HepG2 (cell line): ENCODE measurements around the gene SELENOS. TPM values are rescaled to one million over a fixed set of nuclear protein-coding genes. Genes with fewer than 3 reads are reported as not detected.

Experiments
- ATAD3A ChIP-seq: sonication (generic); formaldehyde crosslinking; IDR thresholded peaks from 2 replicates; pipeline ENCODE4 v1.4.0; 2020; ENCODE audit warnings: missing genetic modification reagents
- HES4 ChIP-seq: sonication (generic); formaldehyde crosslinking; IDR thresholded peaks from 2 replicates; pipeline ENCODE4 v1.9.0; 2021; ENCODE audit warnings: mild to moderate bottlenecking, missing genetic modification reagents, borderline replicate concordance
- HNF4G ChIP-seq, 2 experiments: sonication (generic) in 1 of 2; formaldehyde crosslinking in 1 of 2; IDR thresholded peaks; 2 replicates each; pipeline versions ENCODE4 v1.4.0 to v1.6.1; 2011 to 2020; ENCODE audit warnings: borderline replicate concordance in 2 of 2, low read depth in 2 of 2, mild to moderate bottlenecking in 2 of 2, low read length in 1 of 2, missing genetic modification reagents in 1 of 2, moderate library complexity in 1 of 2
- HNRNPLL ChIP-seq: fragments of 200-400 bp; formaldehyde crosslinking; IDR thresholded peaks from 2 replicates; pipeline ENCODE4 v1.6.1; 2017; ENCODE audit warnings: mild to moderate bottlenecking, low read depth, low read length; ENCODE audit not compliant: poor library complexity, severe bottlenecking
- HOXA5 ChIP-seq: sonication (generic); formaldehyde crosslinking; IDR thresholded peaks from 2 replicates; pipeline ENCODE4 v1.4.0; 2020; ENCODE audit warnings: missing genetic modification reagents
- JUND ChIP-seq: sonication (generic); formaldehyde crosslinking; IDR thresholded peaks from 2 replicates; pipeline ENCODE4 v1.8.0; 2022; ENCODE audit warnings: mild to moderate bottlenecking, missing genetic modification reagents
- KAT7 ChIP-seq: IDR thresholded peaks from 2 replicates; pipeline ENCODE4 v1.6.1; 2018; ENCODE audit warnings: borderline replicate concordance, missing compliant biosample characterization
- POLR2A ChIP-seq, 2 experiments: IDR thresholded peaks; 2 replicates each; pipeline ENCODE4 v1.6.1; 2011; ENCODE audit warnings: low read depth in 2 of 2, low read length in 2 of 2, mild to moderate bottlenecking in 1 of 2, moderate library complexity in 1 of 2; ENCODE audit not compliant: insufficient read depth in 1 of 2
- RFX5 ChIP-seq: IDR thresholded peaks from 2 replicates; pipeline ENCODE4 v1.6.1; 2011; ENCODE audit warnings: low read depth, low read length, improper control_type of control experiment
- TBX2 ChIP-seq: sonication (generic); formaldehyde crosslinking; IDR thresholded peaks from 2 replicates; pipeline ENCODE4 v1.5.0; 2020; ENCODE audit warnings: missing genetic modification reagents, mild to moderate bottlenecking, borderline replicate concordance
- ZBTB7B ChIP-seq: sonication (generic); formaldehyde crosslinking; IDR thresholded peaks from 2 replicates; pipeline ENCODE4 v1.4.0; 2020; ENCODE audit warnings: missing genetic modification reagents
- ZFP37 ChIP-seq: sonication (generic); formaldehyde crosslinking; IDR thresholded peaks from 2 replicates; pipeline ENCODE4 v1.4.0; 2020; ENCODE audit warnings: missing genetic modification reagents, borderline replicate concordance
- ZNF331 ChIP-seq: sonication (generic); formaldehyde crosslinking; IDR thresholded peaks from 2 replicates; pipeline ENCODE4 v1.4.0; 2020; ENCODE audit warnings: missing genetic modification reagents
- ZNF382 ChIP-seq: sonication (generic); formaldehyde crosslinking; IDR thresholded peaks from 2 replicates; pipeline ENCODE4 v1.5.0; 2020; ENCODE audit warnings: missing genetic modification reagents, mild to moderate bottlenecking, borderline replicate concordance
- ZNF792 ChIP-seq: IDR thresholded peaks from 2 replicates; pipeline ENCODE4 v1.6.1; 2016
- polyA plus RNA-seq, 8 experiments: library from polyadenylated mRNA; depleted of rRNA in 3 of 8; stranded (reverse) in 7 of 8; unstranded in 1 of 8; fragments of >200 nt; fragmentation: Illumina TruSeq in 4 of 8; extraction: Trizol in 4 of 8; gene quantifications; 2 replicates each; pipeline versions ENCODE4 v1.2.1 to v1.2.3, GENCODE V29; 2011 to 2016; ENCODE audit warnings: low read depth in 4 of 8, missing spikeins in 1 of 8, mixed read lengths in 1 of 8; ENCODE audit not compliant: insufficient read depth in 1 of 8
- total RNA-seq, 5 experiments: library from RNA; depleted of rRNA; stranded (reverse); fragments of >200 nt; fragmentation: Illumina TruSeq; extraction: Trizol; gene quantifications; 2 replicates each; pipeline ENCODE4 v1.2.3, GENCODE V29; 2016; ENCODE audit warnings: low read depth in 1 of 5
- TF ChIP-seq, protein P1 (sequence below): IDR thresholded peaks from 2 replicates; pipeline ENCODE4 v1.6.1; 2018; ENCODE audit warnings: missing genetic modification reagents, mild to moderate bottlenecking, missing compliant biosample characterization
- TF ChIP-seq, protein P2 (sequence below): sonication (generic); formaldehyde crosslinking; IDR thresholded peaks from 2 replicates; pipeline ENCODE4 v1.4.0; 2020; ENCODE audit warnings: missing genetic modification reagents
- TF ChIP-seq, protein P3 (sequence below): sonication (generic); formaldehyde crosslinking; IDR thresholded peaks from 2 replicates; pipeline ENCODE4 v1.4.0; 2020; ENCODE audit warnings: missing genetic modification reagents
- TF ChIP-seq, protein P4 (sequence below): sonication (generic); formaldehyde crosslinking; IDR thresholded peaks from 2 replicates; pipeline ENCODE4 v1.4.0; 2020; ENCODE audit warnings: missing genetic modification reagents
- TF ChIP-seq, protein P5 (sequence below): sonication (generic); formaldehyde crosslinking; IDR thresholded peaks from 2 replicates; pipeline ENCODE4 v1.9.0; 2021; ENCODE audit warnings: missing genetic modification reagents, borderline replicate concordance

Gene SELENOS
- total and polyA plus RNA-seq, 2 of the 13 experiments (the other 11 are each of a cell fraction or from before 2014, with no cell fraction given), result 63.0 to 66.1 TPM

DNA sequence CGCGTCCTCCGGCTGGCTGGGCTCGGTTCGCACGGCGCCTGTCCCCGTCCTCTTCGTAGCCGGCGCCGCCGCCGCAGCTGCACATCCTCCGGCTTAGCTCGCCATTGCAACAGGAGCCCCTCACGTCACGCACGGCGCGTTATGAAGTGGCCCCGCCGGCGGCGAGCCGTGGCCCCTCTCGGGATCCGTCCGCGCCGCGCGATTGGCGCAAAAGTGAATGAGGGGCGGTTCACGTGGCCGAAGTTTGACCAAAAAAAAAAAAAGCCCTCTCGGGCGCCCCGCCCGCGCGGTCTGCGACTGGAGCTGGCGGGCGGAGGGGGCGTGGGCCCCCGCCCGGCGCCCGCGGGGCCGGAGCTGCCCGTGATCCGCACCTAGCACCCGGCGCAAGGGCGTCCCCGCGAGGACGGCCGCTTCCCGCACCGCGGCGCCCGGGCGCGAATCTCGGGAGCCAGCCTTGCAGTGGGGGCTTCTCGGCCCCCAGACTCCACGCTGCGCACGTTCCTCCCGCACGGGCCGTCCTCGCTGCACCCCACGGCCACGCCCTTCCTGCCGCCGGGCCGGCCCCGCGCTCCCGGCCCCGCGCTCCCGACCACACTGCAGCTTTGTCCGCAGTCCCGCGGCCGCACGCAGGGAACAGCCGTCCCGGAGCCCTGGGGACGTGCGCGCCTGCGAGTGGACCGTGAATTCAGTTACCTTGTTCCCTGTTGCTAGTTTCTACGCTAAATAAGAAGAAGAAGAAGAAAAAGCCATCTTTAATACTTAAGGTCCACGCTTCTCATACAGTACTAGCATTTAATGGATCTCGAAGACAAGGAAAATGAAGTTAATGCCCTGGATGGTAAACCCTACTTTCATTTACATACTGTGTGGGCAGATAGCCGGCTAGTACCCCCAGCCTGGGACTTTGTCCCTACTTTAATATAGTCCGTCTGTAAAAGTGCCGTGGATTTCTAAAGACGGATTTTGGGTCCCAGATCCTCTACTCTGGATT lies 25.2 kb downstream of the SELENOS start, which contains the start of gene CHSY1 (continued):
- 0 out of 2 replicates have a peak, but pooled peaks have one; percentile 31 for TF ChIP-seq ZNF331 (CRISPR knock-in tag)
- TF ChIP-seq ZBTB7B (CRISPR knock-in tag), result no peak
- peak; percentile 73; the same call in 1 of the 2 replicates for TF ChIP-seq KAT7 (CRISPR knock-in tag)
- no peak for TF ChIP-seq RFX5
- no peak for TF ChIP-seq ATAD3A (CRISPR knock-in tag)
- TF ChIP-seq HES4 (CRISPR knock-in tag), result peak; percentile 66; the same call in 1 of the 2 replicates
- peak; percentile 30; the same call in 1 of the 2 replicates for TF ChIP-seq ZNF792 (CRISPR knock-in tag)
- TF ChIP-seq, protein P1, sequence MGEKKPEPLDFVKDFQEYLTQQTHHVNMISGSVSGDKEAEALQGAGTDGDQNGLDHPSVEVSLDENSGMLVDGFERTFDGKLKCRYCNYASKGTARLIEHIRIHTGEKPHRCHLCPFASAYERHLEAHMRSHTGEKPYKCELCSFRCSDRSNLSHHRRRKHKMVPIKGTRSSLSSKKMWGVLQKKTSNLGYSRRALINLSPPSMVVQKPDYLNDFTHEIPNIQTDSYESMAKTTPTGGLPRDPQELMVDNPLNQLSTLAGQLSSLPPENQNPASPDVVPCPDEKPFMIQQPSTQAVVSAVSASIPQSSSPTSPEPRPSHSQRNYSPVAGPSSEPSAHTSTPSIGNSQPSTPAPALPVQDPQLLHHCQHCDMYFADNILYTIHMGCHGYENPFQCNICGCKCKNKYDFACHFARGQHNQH (CRISPR knock-in tag), result peak; percentile 38; the same call in 1 of the 2 replicates
- TF ChIP-seq HOXA5 (CRISPR knock-in tag), result peak; percentile 34; the same call in 1 of the 2 replicates
- peak; percentile 49 for TF ChIP-seq TBX2 (CRISPR knock-in tag)
- TF ChIP-seq, protein P2, sequence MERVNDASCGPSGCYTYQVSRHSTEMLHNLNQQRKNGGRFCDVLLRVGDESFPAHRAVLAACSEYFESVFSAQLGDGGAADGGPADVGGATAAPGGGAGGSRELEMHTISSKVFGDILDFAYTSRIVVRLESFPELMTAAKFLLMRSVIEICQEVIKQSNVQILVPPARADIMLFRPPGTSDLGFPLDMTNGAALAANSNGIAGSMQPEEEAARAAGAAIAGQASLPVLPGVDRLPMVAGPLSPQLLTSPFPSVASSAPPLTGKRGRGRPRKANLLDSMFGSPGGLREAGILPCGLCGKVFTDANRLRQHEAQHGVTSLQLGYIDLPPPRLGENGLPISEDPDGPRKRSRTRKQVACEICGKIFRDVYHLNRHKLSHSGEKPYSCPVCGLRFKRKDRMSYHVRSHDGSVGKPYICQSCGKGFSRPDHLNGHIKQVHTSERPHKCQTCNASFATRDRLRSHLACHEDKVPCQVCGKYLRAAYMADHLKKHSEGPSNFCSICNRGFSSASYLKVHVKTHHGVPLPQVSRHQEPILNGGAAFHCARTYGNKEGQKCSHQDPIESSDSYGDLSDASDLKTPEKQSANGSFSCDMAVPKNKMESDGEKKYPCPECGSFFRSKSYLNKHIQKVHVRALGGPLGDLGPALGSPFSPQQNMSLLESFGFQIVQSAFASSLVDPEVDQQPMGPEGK (CRISPR knock-in tag), result peak; percentile 59
- TF ChIP-seq, protein P3, sequence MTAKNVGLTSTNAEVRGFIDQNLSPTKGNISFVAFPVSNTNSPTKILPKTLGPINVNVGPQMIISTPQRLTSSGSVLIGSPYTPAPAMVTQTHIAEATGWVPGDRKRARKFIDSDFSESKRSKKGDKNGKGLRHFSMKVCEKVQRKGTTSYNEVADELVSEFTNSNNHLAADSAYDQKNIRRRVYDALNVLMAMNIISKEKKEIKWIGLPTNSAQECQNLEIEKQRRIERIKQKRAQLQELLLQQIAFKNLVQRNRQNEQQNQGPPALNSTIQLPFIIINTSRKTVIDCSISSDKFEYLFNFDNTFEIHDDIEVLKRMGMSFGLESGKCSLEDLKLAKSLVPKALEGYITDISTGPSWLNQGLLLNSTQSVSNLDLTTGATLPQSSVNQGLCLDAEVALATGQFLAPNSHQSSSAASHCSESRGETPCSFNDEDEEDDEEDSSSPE (CRISPR knock-in tag), result peak; percentile 58
- TF ChIP-seq, protein P4, sequence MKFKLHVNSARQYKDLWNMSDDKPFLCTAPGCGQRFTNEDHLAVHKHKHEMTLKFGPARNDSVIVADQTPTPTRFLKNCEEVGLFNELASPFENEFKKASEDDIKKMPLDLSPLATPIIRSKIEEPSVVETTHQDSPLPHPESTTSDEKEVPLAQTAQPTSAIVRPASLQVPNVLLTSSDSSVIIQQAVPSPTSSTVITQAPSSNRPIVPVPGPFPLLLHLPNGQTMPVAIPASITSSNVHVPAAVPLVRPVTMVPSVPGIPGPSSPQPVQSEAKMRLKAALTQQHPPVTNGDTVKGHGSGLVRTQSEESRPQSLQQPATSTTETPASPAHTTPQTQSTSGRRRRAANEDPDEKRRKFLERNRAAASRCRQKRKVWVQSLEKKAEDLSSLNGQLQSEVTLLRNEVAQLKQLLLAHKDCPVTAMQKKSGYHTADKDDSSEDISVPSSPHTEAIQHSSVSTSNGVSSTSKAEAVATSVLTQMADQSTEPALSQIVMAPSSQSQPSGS (CRISPR knock-in tag), result no peak
- peak; percentile 93 for TF ChIP-seq HNRNPLL
- 0 out of 2 replicates have a peak, but pooled peaks have one; percentile 4 for TF ChIP-seq HNF4G (IDR thresholded peaks at IDR 0.05; ENCODE audit: borderline replicate concordance, low read depth, low read length)
- TF ChIP-seq HNF4G (CRISPR knock-in tag; IDR thresholded peaks at IDR 0.05; ENCODE audit: borderline replicate concordance, low read depth), result no peak
- no peak for TF ChIP-seq ZFP37 (CRISPR knock-in tag)
- peak; percentile 35 to 80; a peak in 3 of 4 replicates for TF ChIP-seq POLR2A (IDR thresholded peaks at IDR 0.05; ENCODE audit: insufficient read depth in 1 of 2, low read depth in 2 of 2, low read length in 2 of 2)
- TF ChIP-seq JUND, result no peak
- TF ChIP-seq ZNF382 (CRISPR knock-in tag), result no peak
- TF ChIP-seq, protein P5, sequence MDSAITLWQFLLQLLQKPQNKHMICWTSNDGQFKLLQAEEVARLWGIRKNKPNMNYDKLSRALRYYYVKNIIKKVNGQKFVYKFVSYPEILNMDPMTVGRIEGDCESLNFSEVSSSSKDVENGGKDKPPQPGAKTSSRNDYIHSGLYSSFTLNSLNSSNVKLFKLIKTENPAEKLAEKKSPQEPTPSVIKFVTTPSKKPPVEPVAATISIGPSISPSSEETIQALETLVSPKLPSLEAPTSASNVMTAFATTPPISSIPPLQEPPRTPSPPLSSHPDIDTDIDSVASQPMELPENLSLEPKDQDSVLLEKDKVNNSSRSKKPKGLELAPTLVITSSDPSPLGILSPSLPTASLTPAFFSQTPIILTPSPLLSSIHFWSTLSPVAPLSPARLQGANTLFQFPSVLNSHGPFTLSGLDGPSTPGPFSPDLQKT, result no peak
